GM21515 (cell line): ENCODE data around the gene SERPINE1.
"Not testable (repeated sequence)": the region's sequence is repeated elsewhere in the genome, so short reads cannot be mapped to it uniquely, and the experiment has no call there.

Source experiments
- ATAC-seq: cut with Tn5 transposase; IDR thresholded peaks from one replicate; pipeline ENCODE4 v1.9.1; 2021; ENCODE audit not compliant: unreplicated experiment

The SERPINE1 gene

GRCh38 chr7:101121991-101122932, 4.6 kb upstream of the SERPINE1 start:
- no peak for ATAC-seq

GRCh38 chr7:101122933-101123702, 3.8 kb upstream of the SERPINE1 start:
- no peak for ATAC-seq

- no peak for ATAC-seq
Observed at GRCh38 chr7:101123703-101124068, 3.2 kb upstream of the SERPINE1 start.

- ATAC-seq: no peak
Observed at GRCh38 chr7:101124376-101125056, 2.4 kb upstream of the SERPINE1 start.

GRCh38 chr7:101125989-101126650, 784 bp upstream of the SERPINE1 start:
- no peak for ATAC-seq

GRCh38 chr7:101127460-101128039, 646 bp downstream of the SERPINE1 start:
- ATAC-seq: no peak

- no peak for ATAC-seq
Observed at GRCh38 chr7:101128040-101128834, 1.3 kb downstream of the SERPINE1 start.

- ATAC-seq: no peak
Observed at GRCh38 chr7:101129603-101130117, 2.8 kb downstream of the SERPINE1 start.

- ATAC-seq: not testable (repeated sequence)
Observed at GRCh38 chr7:101132626-101133600, 6.0 kb downstream of the SERPINE1 start.

- no peak for ATAC-seq
Observed at GRCh38 chr7:101133621-101134398, 6.9 kb downstream of the SERPINE1 start.

GRCh38 chr7:101134399-101134980, 7.6 kb downstream of the SERPINE1 start:
- ATAC-seq: no peak

GRCh38 chr7:101137651-101138212, 10.8 kb downstream of the SERPINE1 start:
- no peak for ATAC-seq

- ATAC-seq: peak; percentile 56
Observed at GRCh38 chr7:101138213-101138870, 11.4 kb downstream of the SERPINE1 start.

- ATAC-seq: no peak
Observed at GRCh38 chr7:101140339-101140699, 13.4 kb downstream of the SERPINE1 start.

- no peak for ATAC-seq
Observed at GRCh38 chr7:101140746-101141382, 14.0 kb downstream of the SERPINE1 start.
